Liver (tissue), 3 donors: ENCODE data around the gene BRD4.

Experiments
- CTCF ChIP-seq: fragments of 150-350 bp; IDR thresholded peaks from 2 replicates; pipeline ENCODE4 v1.5.1; 2017; ENCODE audit warnings: improper control_type of control experiment, low read depth, low read length; ENCODE audit not compliant: missing input control
- SP1 ChIP-seq: IDR thresholded peaks from 2 replicates; pipeline ENCODE4 v1.6.1; 2018; ENCODE audit warnings: antibody characterized with exemption, mild to moderate bottlenecking
- donor health status: healthy.
- donor health status: healthy.

GRCh38 chr19:15274477-15274876, 57.9 kb downstream of the BRD4 start:
- TF ChIP-seq CTCF, result no peak
- no peak for TF ChIP-seq SP1
